Forelimb muscle (tissue), 1 donor: Measurements from ENCODE around the gene SAMD4B. TPM values are rescaled to one million over a fixed set of nuclear protein-coding genes. Genes with fewer than 3 reads are reported as not detected.
"Not testable (repeated sequence)": the region's sequence is repeated elsewhere in the genome, so short reads cannot be mapped to it uniquely, and the experiment has no call there.

Experiments used
- DNase-seq: peaks from one replicate; pipeline ENCODE4 v3.0.0-alpha.2; 2013; ENCODE audit warnings: low read depth
- polyA plus RNA-seq: library from polyadenylated mRNA; unstranded; fragments of 120-200 nt; gene quantifications from one replicate; pipeline ENCODE4 v1.2.1, GENCODE V29; 2013; ENCODE audit not compliant: insufficient read length

Gene SAMD4B, protein sequence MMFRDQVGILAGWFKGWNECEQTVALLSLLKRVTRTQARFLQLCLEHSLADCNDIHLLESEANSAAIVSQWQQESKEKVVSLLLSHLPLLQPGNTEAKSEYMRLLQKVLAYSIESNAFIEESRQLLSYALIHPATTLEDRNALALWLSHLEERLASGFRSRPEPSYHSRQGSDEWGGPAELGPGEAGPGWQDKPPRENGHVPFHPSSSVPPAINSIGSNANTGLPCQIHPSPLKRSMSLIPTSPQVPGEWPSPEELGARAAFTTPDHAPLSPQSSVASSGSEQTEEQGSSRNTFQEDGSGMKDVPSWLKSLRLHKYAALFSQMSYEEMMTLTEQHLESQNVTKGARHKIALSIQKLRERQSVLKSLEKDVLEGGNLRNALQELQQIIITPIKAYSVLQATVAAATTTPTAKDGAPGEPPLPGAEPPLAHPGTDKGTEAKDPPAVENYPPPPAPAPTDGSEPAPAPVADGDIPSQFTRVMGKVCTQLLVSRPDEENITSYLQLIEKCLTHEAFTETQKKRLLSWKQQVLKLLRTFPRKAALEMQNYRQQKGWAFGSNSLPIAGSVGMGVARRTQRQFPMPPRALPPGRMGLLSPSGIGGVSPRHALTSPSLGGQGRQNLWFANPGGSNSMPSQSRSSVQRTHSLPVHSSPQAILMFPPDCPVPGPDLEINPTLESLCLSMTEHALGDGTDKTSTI
- polyA plus RNA-seq = 79.3 TPM

- DNase-seq = peak; percentile 89
These were observed at the start of gene SAMD4B for GRCh38 chr19:39341719-39342604. Gene SAMD4B (plus strand): TSS chr19:39342421. CDS start chr19:39356894, 14,473 bp downstream.

DNA sequence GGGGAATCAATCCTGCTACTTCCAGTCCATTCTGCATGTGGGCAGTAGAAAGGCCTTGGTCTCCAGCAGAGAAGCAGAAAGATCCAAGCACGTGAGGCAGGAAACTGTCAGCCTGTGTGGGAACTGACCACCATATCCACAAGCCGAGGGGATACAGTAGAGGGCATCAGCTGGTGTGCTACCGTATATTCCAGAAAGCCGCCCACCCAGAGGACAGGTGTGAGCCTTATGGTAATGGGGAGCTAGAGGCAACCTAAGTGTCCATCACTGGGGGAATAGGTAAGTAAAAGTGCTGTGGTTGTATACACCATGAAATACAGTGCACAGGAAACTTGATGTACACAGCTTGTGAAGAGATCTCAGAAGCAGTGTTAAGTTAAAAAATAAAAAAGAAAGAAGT is 48.8 kb upstream of the SAMD4B start:
- DNase-seq = no peak

DNA sequence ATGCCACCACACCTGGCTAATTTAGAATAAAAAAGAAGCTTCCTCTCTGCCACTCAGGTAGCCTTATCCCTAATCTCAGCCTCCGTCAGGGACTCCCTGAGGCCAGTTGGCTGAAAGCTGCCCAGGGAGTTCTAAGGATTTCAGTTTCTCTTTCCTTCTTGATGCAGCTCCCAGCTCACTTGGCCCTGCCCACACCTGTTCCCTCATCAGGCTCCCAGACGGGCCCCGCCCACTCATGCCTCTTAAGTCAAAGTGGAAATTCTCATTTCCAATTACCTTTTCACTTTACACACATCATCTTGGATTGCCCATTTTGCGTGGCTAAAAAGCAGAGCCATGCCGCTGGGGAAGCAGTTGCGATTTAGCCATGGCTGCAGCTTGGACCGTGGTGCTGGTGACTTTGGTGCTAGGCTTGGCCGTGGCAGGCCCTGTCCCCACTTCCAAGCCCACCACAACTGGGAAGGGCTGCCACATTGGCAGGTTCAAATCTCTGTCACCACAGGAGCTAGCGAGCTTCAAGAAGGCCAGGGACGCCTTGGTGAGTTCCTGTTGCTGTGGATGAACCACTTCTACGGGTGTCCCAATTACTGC is 46.1 kb upstream of the SAMD4B start, which contains the start of gene IFNL1:
TSS of gene IFNL1 (plus strand) at position 353 of the 591 bp plus-strand sequence. CDS start at position 368, 15 bp downstream.
- no peak for DNase-seq

- no peak for DNase-seq
These were observed 45.3 kb upstream of the SAMD4B start for GRCh38 chr19:39296906-39297305.

DNA sequence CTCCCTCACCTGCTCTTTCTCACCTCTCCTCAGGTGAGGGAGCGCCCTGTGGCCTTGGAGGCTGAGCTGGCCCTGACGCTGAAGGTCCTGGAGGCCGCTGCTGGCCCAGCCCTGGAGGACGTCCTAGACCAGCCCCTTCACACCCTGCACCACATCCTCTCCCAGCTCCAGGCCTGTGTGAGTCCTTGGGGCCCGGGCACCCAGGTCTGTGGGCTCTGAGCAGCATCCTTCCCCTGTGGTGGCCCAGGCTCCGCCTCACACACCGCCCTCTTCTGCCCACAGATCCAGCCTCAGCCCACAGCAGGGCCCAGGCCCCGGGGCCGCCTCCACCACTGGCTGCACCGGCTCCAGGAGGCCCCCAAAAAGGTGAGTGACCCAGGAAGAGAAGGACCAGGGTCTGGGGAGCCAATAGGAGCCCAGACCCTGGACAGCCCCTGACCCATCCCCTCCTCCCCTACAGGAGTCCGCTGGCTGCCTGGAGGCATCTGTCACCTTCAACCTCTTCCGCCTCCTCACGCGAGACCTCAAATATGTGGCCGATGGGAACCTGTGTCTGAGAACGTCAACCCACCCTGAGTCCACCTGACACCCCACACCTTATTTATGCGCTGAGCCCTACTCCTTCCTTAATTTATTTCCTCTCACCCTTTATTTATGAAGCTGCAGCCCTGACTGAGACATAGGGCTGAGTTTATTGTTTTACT is 44.1 kb upstream of the SAMD4B start:
- DNase-seq = no peak

GRCh38 chr19:39299404-39299803 is 42.8 kb upstream of the SAMD4B start:
- DNase-seq = no peak

- DNase-seq = no peak
These were observed 42.4 kb upstream of the SAMD4B start for GRCh38 chr19:39299832-39300231.

GRCh38 chr19:39301021-39301420 is 41.2 kb upstream of the SAMD4B start:
- no peak for DNase-seq

DNA sequence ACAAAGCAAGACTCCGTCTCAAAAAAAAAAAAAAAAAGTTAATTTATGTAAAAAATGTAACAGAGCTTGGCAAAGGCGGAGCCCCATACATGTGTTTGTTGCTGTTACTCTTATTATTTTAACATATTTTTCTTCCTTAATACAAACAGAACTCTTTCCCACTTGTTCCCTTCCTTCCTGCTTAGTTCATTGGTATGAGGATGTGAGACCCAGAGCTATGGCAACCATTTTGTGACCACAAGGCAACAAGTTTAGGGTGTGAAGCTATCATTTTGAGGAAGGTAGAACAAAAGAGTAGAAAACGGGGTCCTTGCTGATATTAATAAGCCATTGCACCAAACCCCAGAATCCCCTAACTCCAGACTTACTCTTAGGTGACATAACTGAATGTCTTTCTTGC is 40.7 kb upstream of the SAMD4B start:
- no peak for DNase-seq

DNA sequence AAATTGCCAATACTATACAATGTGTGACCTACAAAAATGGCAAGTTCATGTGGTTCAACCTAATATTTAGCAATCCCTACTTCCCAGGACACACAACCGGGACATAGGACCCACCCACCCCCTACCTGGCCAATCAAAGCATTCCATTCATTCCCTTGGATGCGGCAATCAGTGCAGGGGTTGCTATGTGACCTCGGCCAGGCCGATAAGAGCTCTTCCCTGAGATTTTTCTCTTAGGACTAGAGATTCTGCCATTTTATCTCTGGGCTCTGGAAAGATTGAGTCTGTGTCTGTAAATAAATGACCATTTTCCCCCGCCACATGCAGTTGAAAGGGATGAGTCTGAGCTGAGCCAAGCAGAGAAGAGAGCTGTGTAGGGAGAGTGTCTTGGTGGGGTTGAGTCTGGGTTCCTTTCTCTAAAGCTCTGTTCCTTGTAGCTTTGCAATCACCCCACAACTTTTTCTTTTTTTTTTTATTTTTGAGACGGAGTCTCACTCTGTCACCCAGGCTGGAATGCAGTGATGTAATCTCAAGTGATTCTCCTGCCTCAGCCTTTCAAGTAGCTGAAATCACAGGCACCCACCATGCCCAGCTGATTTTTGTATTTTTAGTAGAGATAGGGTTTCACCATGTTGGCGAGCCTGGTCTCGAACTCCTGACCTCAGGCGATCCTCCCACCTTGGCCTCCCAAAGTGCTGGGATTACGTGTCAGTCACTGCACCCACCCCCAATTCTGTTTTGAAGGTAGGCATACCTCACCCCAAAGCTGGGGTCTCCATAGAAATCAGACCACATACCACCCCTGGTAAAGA is 38.6 kb upstream of the SAMD4B start:
- no peak for DNase-seq

DNA sequence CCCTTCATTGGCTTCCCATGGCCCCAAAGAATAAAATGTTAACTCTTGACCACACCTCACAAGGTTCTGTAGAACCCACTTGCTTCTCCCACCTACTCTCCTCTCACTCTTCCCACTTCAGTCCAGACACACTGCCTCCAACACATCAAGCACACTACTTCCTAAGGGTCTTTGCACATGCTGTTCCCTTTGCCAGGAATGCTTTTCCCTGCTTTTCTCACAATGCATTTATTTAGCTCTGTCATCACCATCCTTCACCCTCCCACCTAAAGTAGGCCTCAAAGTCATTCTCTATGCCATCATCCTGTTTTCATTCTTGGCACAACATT is 38.1 kb upstream of the SAMD4B start:
- DNase-seq = no peak

DNA sequence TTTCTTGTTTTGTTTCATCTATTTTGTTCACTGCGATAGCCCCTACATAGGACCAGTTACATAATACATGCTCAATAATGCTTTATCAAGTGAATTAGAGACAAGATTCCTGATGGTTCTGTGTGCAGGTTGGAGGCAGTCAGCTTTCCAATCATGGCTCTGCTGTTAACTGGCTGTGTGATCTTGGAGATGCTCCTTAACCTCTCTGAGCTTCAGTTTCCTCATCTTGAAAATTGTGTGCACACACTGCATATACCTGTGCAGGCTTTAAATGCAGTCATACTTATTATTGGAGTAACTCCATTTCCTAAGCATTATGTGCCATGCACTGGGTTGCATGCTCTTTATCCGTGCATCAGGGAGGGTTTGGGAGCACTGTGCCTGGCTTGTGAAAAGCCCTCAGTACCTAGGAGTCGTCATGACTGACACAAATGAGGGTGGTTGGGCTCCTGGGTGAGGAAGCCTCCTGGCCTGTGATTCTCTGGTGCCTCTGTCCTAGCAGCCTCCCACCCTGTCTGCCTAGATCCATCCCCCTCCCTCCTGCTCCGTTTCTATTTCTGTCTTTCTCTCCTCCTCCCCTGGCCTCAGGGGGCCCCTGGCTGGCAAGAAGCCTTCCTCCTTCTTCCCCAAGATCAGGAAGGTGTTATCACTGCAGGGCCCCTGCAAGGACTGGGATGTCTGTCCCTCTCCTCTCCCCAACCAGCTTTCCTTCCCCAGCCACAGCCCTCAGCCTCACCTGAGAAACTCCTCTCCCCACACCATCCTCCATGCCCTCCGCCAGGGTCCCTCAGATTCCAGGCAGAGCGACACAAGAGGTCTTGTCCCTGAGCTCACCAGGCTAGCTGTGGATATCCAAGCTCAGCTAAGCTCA is 37.3 kb upstream of the SAMD4B start:
- no peak for DNase-seq

GRCh38 chr19:39306075-39306474 is 36.1 kb upstream of the SAMD4B start:
- no peak for DNase-seq

GRCh38 chr19:39307046-39307821 is 35.0 kb upstream of the SAMD4B start:
- DNase-seq = peak; percentile 6

- no peak for DNase-seq
These were observed 34.2 kb upstream of the SAMD4B start for GRCh38 chr19:39307822-39308530.

DNA sequence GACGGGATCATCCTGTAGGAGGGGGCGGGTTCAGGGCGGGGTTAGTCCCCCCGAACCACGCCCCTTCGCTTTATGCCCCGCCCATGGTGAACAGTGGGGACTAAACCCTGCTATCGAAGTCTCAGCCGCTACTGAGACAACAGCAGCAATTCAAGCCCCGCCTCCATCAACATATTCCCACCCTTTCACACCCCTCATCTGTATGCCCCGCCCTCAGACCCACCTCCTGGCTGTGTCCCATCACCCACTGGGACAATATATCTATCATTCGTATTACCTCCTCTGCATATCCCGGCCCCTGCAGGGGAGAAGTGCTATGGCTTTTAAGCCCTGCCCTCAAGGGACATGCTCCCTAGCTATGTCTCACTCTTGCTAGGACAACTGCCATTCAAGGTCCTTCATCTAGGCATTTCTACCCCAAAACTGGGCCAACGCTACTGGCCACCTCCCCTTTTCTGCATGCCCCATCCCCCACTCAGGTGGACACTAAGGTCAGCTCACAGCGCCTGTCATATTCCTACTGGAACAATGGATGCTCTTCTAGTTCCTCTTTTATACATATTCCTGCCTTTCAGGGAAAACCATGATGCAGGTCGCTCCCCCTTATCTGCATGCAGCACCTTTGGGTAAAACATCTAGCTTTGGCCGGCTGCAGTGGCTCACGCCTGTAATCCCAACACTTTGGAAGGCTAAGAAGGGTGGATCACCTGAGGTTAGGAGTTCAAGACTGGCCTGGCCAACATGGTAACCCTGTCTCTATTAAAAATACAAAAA is 33.5 kb upstream of the SAMD4B start:
- no peak for DNase-seq

GRCh38 chr19:39309305-39309670 is 32.9 kb upstream of the SAMD4B start:
- not testable (repeated sequence) for DNase-seq
